NB4 (cell line): ENCODE results near the gene CFAP58.

Experiments used
- DNase-seq: peaks from one replicate; pipeline ENCODE4 v3.0.0; 2010; ENCODE audit warnings: low read depth
- H3K4me3 ChIP-seq: one replicate; pipeline ENCODE4 v1.5.1; 2011; ENCODE audit warnings: mild to moderate bottlenecking, low read depth, low read length, moderate library complexity
- CTCF ChIP-seq: IDR thresholded peaks from one replicate; pipeline ENCODE4 v1.5.1; 2012; ENCODE audit warnings: low read depth, low read length
- MYC ChIP-seq: IDR thresholded peaks from 2 replicates; pipeline ENCODE4 v1.6.1; 2011; ENCODE audit warnings: low read depth, low read length
- POLR2A ChIP-seq: IDR thresholded peaks from 2 replicates; pipeline ENCODE4 v1.6.1; 2011; ENCODE audit warnings: mild to moderate bottlenecking; ENCODE audit not compliant: insufficient read length; ENCODE audit errors: extremely low read depth
- TF ChIP-seq, protein P1 (sequence below): IDR thresholded peaks from 2 replicates; pipeline ENCODE4 v1.6.1; 2011; ENCODE audit warnings: low read depth, low read length

CFAP58 gene

GRCh38 chr10:104345515-104345914, 8.1 kb upstream of the CFAP58 start:
- DNase-seq: no peak
- no peak for TF ChIP-seq MYC
- TF ChIP-seq, protein P1, sequence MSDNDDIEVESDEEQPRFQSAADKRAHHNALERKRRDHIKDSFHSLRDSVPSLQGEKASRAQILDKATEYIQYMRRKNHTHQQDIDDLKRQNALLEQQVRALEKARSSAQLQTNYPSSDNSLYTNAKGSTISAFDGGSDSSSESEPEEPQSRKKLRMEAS: no peak
- TF ChIP-seq POLR2A: no peak
- TF ChIP-seq CTCF: no peak
- no peak overlapping the region for H3K4me3 ChIP-seq

GRCh38 chr10:104345941-104346340, 7.7 kb upstream of the CFAP58 start:
- DNase-seq: no peak
- H3K4me3 ChIP-seq: no peak overlapping the region
- no peak for TF ChIP-seq MYC
- no peak for TF ChIP-seq CTCF
- TF ChIP-seq POLR2A: no peak
- TF ChIP-seq, protein P1: no peak

GRCh38 chr10:104347295-104348045, 6.2 kb upstream of the CFAP58 start:
- H3K4me3 ChIP-seq: no peak overlapping the region
- TF ChIP-seq POLR2A: no peak
- TF ChIP-seq, protein P1: no peak
- no peak for TF ChIP-seq CTCF
- TF ChIP-seq MYC: no peak
- DNase-seq: no peak

- DNase-seq: no peak
- TF ChIP-seq MYC: no peak
- no peak for TF ChIP-seq POLR2A
- TF ChIP-seq CTCF: no peak
- TF ChIP-seq, protein P1: no peak
- H3K4me3 ChIP-seq: no peak overlapping the region
Observed at GRCh38 chr10:104348601-104349000, 5.0 kb upstream of the CFAP58 start.

- no peak overlapping the region for H3K4me3 ChIP-seq
- peak; percentile 69 for DNase-seq
Observed at GRCh38 chr10:104349623-104350126, 4.0 kb upstream of the CFAP58 start.

More at GRCh38 chr10:104349623-104350126, 4.0 kb upstream of the CFAP58 start:
- TF ChIP-seq POLR2A (no peak), CTCF (no peak), MYC (no peak)
- TF ChIP-seq, protein P1: no peak
